Stimulated activated CD4-positive, alpha-beta T cell treated with anti-CD3 and anti-CD28 coated beads, Interleukin-4, amount 100 ng/mL, for 1 hour (primary cell): Measurements from ENCODE around the gene DIP2C.
"Not testable (repeated sequence)": the region's sequence is repeated elsewhere in the genome, so short reads cannot be mapped to it uniquely, and the experiment has no call there.

Experiments used
- DNase-seq: peaks from one replicate; pipeline ENCODE4 v3.0.0-alpha.2; 2020

The DIP2C gene

DNA sequence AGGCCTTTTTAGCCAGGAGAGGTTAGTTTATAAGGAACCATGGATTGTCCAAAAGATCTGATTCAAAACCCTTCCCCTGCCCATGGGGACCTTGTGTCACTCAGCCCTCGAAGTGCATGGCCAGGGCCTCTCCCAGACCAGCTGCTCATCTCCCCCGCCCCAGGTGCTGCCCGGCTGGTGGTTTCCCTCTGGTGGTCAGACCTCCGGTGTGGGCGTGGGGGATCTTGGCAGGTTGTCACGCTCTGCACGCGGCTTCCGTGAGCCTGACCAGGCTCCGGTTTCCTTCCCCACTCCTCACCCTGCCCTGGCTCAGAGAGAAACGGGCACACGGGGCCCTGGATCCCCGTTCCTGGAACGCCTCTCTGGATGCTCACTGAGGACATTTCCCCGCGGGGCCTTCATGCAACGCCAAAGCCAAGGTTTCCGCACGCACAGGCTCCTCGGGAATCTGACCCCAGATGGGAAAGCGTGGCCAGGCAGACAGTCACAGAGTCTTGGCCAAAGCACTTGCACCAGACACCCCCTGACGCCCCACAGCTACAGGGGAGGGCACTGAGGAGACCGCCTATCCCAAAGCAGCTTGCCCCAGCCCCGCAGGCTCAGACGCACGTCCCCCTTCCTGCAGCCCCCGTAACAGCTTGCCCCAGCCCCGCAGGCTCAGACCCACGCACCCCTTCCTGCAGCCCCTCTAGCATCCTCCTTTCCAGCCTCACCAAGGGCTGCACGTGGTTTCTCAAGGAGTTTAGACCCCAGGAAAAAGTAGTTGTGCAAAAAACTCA lies 7.8 kb upstream of the DIP2C start:
- DNase-seq = no peak

DNA sequence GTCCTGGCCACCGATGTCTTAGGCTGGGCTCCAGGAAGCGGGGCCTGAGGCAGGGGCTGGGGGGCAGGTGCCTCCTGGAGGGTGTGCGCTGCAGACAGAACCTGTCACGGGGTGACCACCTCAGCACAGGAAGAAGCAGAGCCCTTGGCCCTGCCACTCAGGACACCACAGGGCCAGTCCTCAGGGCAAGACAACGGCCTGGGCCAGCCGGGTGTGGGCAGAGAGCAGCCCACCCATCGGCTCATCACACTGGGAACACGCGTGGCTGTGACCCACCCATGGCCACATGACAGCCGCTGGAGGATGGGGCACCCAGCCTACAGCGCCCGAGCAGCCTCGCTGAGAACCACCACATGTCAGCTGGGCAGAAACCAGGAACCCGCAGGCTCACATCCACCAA lies 5.9 kb upstream of the DIP2C start:
- DNase-seq = no peak

GRCh38 chr10:693506-693905 lies 4.0 kb upstream of the DIP2C start:
- DNase-seq = no peak

DNA sequence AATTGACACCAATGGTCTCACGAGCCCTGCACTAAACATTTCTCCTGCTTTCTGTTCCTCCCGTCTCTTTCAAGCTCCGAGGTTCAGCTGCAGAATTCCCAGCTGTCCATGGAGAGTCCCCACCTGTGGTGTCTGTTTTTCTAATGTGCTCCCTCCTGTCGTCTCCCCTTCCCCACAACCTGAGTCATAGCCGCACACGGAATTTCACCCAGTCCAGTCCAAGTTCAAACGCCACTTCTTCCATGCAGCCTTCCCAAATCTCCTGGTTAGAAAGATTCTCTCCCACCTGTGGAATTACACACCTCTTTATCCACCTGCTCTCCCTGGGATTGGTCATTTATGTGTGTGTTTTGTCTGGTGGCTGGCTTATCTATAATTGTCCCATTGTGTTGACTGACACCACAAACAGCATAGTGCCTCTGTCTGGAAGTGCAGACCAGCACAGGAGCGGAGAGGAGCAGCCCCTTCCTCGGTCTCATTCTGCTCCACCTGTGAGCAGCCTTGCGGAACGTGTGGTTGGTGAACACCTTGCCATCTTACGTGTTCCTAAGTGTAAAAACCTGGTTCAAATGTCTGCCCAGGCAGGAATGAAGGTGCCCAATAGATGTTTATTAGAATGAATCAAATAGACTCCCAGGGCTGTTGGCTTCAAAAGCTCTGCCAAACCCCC lies 3.3 kb upstream of the DIP2C start:
- no peak for DNase-seq

DNA sequence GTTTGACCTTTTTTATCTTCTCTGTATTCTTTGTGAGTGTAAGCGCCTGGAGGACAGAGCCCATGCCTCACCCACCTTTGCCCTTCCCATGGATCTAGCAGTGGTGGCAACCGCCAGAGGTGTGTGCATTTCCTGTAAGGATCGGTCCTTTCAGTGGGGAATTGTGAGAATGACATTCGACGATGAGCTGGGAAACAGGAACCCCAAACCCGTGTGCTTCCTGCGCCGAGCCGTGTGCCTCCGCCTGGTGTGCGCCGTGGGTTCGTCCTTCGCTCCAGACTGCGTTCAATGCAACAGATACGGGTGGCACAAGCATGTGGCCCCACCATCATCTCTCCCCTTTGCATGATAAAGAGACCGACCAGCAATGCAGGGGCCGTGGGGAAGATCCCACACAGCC lies 1.7 kb upstream of the DIP2C start:
- DNase-seq = no peak

DNA sequence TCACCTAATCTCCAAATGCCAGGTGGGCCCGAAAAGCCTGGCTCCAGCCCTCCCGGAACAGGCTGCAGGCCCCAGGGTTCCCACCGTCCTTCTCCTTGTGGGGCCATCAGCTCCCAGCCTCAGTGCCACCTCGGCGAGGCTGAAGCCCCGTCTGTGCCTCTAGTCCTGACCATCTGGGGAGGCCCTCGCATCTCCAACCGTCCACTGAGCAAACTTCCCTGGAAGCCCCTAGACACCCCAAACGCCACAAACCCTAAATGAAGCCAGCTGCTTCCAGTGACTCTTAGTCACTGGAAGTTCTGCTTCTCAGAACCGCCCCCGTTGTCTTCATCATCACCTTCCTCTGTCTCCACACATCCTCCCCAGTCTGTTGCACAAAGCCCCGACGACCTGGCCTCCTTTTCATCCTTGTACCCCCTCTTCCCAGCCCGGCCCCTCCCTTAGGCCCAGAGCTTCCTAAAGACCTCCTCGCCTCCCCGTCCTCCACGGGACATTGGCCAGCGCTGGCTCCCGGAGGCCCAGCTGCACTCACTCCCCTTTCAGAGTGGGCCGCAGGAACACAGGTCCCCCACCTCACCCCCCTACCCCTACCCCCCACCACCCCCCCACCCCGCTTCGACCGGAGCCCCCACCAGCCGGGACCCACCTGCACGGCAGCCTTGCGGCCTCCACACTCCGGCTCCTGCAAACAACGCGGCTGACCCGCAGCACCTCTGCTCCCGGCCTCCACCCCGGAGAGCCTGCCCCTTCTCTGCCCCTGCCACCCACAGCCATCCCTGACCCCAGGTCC lies 1.1 kb upstream of the DIP2C start:
- DNase-seq = no peak

DNA sequence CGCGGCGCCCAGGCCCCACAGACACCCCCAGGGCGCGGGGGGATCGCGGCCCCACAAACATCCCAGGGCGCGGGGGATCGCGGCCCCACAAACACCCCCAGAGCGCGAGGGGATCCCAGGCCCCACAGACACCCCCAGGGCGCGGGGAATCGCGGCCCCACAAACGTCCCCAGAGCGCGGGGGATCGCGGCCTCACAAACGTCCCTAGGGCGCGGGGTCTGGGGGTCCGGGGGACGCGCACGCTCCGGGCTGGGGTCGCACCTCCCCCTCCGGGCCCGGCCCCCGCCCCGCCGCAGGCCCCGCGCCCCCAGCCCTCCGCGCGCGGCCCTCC lies 382 bp downstream of the DIP2C start:
- no peak for DNase-seq

DNA sequence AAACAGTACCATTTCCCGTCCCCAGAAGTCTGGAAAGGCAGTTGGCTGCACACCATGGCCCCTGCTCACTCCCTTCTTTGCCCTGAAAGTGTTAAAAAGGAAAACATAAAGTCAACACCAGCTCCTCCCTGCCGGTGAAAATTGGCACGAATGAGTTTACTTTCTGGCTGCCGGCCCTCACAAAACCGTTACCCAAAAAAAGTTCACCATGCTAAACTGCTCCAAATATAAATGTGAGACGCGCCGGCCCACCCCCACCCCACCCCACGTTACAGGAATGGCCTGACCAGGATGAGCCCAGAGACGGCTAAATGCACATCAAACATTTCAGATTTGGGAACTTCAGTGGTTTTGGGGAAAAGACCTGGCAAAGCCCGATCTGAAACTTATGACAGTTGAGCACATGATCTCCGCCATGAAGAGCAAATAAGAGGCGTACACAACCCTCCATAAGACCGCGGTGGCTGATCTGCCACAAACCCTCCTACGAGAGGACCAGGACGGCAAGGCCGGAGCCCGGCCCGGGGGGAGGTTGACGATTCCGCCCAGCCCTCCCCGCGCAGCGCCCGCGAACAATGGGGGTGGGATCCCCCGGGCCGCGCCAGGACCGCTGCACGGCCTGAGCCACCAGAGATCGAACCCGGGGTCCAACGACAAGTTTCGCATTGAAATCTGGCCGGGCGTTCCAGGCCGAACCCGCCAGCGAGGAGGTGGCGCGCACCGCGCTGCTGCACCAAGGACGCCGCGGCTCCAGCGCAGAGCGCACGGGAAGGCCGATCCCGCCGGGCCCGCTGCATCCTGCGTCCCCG lies 952 bp downstream of the DIP2C start:
- DNase-seq = no peak

- no peak for DNase-seq
Measured at GRCh38 chr10:687583-688311, 1.7 kb downstream of the DIP2C start.

GRCh38 chr10:686155-686931 lies 3.1 kb downstream of the DIP2C start:
- DNase-seq = no peak

- DNase-seq = no peak
Measured at GRCh38 chr10:685613-686012, 3.9 kb downstream of the DIP2C start.

DNA sequence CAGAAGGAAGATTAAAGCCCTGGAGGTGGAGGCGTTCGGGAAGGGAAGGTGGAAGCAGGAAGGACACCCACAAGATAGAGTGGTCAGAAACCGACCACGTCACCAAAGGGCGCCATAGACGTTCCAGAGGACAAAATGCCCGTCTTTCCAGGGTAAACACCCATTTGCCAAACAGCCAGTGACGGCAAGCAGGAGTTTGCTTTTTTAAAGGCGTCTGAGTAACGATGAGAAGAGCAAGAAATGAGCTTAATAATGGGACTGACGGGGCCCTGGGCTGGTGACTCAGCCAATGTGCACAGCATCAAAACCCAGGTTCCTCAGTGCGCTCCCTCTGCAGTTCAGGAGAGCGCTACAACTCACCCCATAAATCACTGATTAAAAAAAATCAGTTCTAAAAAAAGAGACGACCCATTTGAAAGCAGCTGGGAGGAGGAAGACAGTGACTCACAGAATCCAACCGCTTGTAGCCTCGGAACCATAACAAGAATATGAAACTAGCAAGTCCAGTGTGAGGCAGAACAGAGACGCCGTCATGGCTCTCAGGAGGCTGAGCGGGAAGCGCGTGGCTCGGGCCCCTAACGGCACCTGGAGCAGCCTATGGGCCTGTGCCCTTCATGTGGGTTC lies 5.9 kb downstream of the DIP2C start:
- DNase-seq = no peak

DNA sequence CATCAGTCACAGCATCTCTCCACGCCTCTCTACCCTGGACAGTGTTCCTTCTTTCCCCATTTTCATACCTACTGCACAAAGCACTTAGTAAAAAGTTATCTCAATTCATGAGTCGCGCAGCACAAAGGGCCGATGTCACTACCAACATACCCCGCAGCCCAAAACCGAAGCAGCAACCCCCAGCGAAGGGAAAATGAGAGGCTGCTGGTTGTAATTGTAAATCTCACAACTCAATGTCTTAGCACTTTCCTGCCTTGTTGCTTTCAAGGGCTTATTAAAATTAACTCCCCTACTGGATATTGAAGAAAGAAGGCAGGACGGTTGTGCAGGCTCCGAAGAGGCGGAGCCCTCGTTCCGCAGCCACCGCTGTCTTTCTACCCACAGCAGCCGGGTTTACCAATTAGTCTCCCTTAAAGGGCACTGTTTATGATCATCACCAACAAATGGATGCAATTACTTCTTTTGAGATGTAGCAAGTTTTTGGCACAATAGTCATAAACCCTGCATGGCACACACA lies 6.5 kb downstream of the DIP2C start:
- DNase-seq = no peak

GRCh38 chr10:681670-682318 lies 7.7 kb downstream of the DIP2C start:
- no peak for DNase-seq

DNA sequence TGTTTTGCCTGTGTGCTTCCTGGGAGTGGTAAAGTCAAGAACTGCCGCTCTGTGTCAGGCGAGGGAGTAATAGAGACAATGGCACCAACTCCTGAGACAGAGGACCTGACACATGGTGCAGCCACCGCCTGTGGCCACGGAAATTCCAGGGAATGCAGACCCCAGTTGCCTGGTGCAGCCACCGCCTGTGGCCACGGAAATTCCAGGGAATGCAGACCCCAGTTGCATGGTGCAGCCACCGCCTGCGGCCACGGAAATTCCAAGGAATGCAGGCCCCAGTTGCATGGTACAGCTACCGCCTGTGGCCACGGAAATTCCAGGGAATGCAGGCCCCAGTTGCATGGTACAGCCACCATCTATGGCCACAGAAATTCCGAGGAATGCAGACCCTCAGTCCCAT lies 8.7 kb downstream of the DIP2C start:
- DNase-seq = no peak

GRCh38 chr10:680146-680545 lies 9.3 kb downstream of the DIP2C start:
- DNase-seq = no peak

DNA sequence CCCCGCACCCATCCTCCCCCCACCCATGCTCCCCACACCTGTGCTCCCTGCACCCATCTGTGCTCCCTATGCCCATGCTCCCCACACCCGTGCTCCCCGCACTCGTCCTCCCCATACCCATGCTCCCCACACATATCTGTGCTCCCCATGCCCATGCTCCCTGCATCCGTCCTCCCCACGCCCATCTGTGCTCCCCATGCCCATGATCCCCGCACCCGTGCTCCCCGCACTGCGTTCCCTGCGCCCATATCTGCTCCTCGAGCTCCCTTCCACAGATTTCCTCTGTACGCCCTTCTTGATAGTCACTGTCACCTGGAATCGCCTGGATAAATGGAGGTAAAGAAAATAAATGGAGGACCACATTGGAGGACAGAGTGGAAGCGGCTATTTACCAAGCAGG lies 9.9 kb downstream of the DIP2C start:
- no peak for DNase-seq

DNA sequence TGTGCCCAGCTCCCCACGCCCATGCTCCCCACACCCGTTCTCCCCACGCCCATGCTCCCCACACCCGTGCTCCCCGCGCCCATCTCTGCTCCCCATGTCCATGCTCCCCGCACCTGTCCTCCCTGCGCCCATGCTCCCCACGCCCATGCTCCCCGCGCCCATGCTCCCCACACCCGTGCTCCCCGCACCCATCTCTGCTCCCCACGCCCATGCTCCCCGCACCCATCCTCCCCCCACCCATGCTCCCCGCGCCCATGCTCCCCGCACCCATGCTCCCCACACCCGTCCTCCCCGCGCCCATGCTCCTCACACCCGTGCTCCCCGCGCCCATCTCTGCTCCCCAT lies 10.8 kb downstream of the DIP2C start:
- DNase-seq = not testable (repeated sequence)

- no peak for DNase-seq
Measured at GRCh38 chr10:677750-678661, 11.5 kb downstream of the DIP2C start.
